HG02885 (cell line): ENCODE data around the gene MAGT1.
"Not testable (repeated sequence)": the region's sequence is repeated elsewhere in the genome, so short reads cannot be mapped to it uniquely, and the experiment has no call there.

ENCODE experiments used
- ATAC-seq: cut with Tn5 transposase; IDR thresholded peaks from one replicate; pipeline ENCODE4 v1.9.1; 2021; ENCODE audit warnings: mild to moderate bottlenecking; ENCODE audit not compliant: unreplicated experiment, poor library complexity

The MAGT1 gene

GRCh38 chrX:77881418-77881817 lies 13.8 kb downstream of the MAGT1 start:
- not testable (repeated sequence) for ATAC-seq

DNA sequence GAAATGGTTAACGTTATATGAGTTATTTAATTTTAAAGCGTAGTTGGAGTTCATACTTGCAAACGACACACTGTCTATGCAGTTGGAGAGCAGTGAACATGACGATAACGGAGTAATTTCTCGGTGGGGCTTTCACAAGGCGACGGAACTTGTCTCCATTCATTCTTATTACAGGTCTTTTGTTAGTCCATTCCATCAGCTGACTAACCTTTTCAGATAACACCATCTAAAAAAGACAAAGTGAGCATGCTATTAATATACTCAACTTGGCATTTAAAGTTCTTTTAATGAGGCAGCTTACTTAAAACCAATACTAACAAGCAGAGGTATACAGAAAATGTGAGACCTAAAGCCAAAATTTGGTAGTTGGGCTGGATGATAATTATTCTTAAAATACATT lies 19.9 kb downstream of the MAGT1 start:
- no peak for ATAC-seq

DNA sequence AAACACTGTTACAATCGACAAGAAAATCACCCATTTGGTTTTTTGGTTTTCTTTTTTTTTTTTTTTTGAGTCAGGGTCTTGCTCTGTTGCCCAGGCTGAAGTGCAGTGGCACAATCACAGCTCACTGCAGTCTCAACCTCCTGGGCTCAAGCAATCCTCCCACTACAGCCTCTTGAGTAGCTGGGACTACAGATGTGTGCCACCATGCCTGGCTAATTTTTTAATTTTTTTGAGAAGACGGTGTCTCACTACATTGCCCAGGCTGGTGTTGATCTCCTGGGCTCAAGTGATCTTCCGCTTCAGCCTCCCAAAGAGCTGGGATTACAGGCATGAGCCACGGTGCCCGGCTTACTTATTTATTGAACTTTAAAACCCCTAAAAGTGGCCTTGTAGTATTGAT lies 63.7 kb downstream of the MAGT1 start:
- ATAC-seq = not testable (repeated sequence)

DNA sequence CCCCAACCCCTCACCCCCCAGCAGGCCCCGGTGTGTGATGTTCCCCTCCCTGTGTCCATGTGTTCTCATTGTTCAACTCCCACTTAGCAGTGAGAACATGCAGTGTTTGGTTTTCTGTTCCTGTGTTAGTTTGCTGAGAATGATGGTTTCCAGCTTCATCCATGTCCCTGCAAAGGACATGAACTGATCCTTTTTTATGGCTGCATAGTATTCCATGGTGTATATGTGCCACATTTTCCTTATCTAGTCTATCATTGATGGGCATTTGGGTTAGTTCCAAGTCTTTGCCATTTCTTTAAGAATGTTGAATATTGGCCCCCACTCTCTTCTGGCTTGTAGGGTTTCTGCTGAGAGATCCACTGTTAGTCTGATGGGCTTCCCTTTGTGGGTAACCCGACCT lies 73.2 kb downstream of the MAGT1 start:
- ATAC-seq = not testable (repeated sequence)

DNA sequence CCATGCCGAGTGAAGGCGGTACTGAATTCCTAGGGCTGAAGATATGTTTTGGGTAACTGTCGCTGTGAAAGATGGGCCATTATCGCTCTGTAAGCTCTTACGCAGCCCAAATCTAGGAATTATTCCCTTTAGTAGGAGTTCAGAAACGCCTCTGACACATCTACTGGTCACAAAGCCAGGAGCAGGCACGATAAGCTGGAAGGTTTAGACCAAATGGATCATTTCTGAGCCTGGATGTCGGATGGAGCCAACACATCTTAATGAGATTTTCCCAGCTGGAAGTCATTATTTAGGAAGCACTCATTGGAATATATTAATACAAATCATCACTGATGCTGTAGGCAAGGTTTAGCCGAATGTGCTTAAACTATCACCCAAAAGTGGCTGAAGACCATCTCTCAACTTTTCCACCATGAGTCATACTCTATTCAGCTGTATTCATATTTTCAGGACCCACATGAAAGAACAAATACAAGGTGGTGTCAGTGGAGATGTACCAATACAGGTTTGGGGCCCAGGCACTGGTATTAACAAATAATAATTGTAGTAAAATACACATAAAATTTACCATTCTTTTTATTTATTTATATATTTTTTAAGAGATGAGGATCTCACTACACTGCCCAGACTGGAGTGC lies 75.0 kb downstream of the MAGT1 start:
- ATAC-seq = no peak

DNA sequence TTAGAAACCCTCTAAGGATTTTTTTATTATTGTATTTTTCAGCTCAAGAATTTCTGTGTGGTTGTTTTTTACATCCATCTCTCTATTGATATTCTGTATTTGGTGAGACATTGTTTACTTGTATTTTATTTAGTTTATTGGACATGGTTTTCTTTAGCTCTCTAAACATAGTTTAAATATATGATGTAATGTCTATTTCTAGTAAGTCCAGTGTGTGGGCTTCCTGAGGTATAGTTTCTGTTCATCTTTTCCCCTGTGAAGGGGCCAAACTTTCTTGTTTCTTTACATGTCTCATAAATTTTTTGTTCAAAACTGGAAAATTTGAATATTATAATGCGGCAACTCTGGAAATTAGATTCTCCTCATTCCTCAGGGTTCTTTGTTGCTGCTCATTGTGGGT lies 81.0 kb downstream of the MAGT1 start:
- ATAC-seq = peak; percentile 75

DNA sequence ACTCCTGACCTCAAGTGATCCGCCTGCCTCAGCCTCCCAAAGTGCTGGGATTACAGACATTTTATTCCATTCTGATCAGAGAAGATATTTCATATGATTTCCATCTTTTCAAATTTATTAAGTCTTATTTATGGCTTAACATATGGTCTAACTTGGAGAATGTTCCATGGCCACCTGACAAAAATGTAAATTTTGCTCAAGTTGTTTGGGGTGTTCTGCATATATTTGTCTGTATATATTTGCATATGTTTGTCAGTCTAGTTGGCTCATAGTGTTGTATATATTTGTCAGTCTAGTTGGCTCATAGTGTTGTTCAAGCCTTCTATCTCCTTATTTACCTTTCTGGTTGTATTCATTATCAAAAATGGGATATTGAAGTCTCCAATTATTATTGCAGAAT lies 93.0 kb downstream of the MAGT1 start:
- ATAC-seq = no peak

DNA sequence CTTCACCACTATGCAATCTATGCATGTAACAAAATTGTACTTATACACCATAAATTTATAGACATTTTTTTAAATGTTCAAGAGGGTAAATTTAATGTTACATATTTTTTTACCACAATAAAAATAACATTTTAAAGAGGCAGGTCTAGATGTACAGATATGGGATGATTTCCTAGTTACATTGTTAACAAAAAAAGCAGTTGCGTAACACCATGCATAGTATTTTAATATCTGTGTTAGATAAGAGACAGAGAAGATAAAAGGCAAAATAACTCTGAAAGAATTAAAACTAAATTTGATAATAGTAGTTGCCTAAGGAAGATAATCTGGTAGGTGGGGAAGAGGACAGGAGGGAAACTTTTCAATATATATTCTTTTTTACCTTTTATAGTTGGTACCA lies 100.1 kb downstream of the MAGT1 start:
- ATAC-seq = no peak

- no peak for ATAC-seq
Measured at GRCh38 chrX:77793946-77794345, 101.3 kb downstream of the MAGT1 start.

- ATAC-seq = no peak
Measured at GRCh38 chrX:77788050-77788449, 107.2 kb downstream of the MAGT1 start.

- ATAC-seq = peak; percentile 14
Measured at GRCh38 chrX:77786365-77786680, 108.9 kb downstream of the MAGT1 start.

- ATAC-seq = peak; percentile 94
Measured at GRCh38 chrX:77785486-77786364, 109.5 kb downstream of the MAGT1 start, which contains the start of gene ATRX. Gene ATRX, minus strand, starts transcription at chrX:77786216. Its CDS starts 215 bp downstream, at chrX:77786001.

DNA sequence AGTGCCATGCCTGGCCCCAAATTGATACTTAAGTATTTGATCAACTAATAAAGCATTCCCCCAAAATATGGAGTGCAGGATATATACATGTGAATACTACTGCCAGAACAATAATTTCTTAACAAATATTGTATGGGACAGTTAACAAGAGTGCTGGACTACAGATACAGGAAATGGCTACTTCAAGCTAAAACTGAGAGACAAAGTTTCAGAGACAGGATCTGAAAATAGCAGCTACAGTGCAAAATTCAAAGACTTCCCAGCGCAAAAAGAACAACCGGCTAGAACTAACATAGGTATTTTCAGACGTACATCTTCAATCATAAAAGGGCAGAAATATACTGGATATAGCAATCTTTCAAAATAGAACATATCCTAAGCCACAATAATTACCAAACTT lies 115.5 kb downstream of the MAGT1 start:
- peak; percentile 52 for ATAC-seq

GRCh38 chrX:77776659-77777058 lies 118.6 kb downstream of the MAGT1 start:
- no peak for ATAC-seq
